WTC11 (cell line): ENCODE measurements around the gene KRT85. TPM values are rescaled to one million over a fixed set of nuclear protein-coding genes. Genes with fewer than 3 reads are reported as not detected.
A peak's percentile ranks its signal among the peaks of the same experiment; 100 is the strongest.

Experiments
- ATAC-seq: fragments of 200-7000 bp; cut with Tn5 transposase; 2 replicates; pipeline ENCODE4 v1.10.0; 2021; ENCODE audit warnings: mild to moderate bottlenecking, moderate library complexity
- CTCF ChIA-PET: fragments of 300-600 bp; sonication (Branson Sonifier 250); formaldehyde crosslinking; loops from one replicate; lab custom pipeline; 2021; ENCODE audit warnings: antibody characterized with exemption; lab: Charles Lee
- POLR2A ChIA-PET: fragments of 350-600 bp; sonication (Branson Sonifier 250); formaldehyde crosslinking; loops from one replicate; lab custom pipeline; 2021; ENCODE audit warnings: antibody characterized with exemption; lab: Charles Lee
- DNase-seq: peaks from one replicate; pipeline ENCODE4 v3.0.0; 2021; ENCODE audit warnings: low spot score
- H3K27ac Mint-ChIP-seq: 2 replicates; pipeline ENCODE4 v1.8.0; 2021; ENCODE audit warnings: mixed read lengths
- H3K27me3 Mint-ChIP-seq: 2 replicates; pipeline ENCODE4 v1.8.0; 2021; ENCODE audit warnings: low read depth, mild to moderate bottlenecking, moderate library complexity, mixed read lengths
- H3K36me3 Mint-ChIP-seq: 2 replicates; pipeline ENCODE4 v1.8.0; 2021; ENCODE audit warnings: mixed read lengths
- H3K4me1 Mint-ChIP-seq: 2 replicates; pipeline ENCODE4 v1.8.0; 2022; ENCODE audit warnings: mixed read lengths
- H3K4me3 Mint-ChIP-seq: 2 replicates; pipeline ENCODE4 v1.8.0; 2021; ENCODE audit warnings: mild to moderate bottlenecking, moderate library complexity, mixed read lengths
- H3K9me3 Mint-ChIP-seq: 2 replicates; pipeline ENCODE4 v1.8.0; 2021; ENCODE audit warnings: mixed read lengths
- AFF4 ChIP-seq: sonication (generic); formaldehyde crosslinking; IDR thresholded peaks from 2 replicates; pipeline ENCODE4 v1.8.1; 2023; ENCODE audit warnings: mild to moderate bottlenecking, missing genetic modification reagents, borderline replicate concordance
- CREM ChIP-seq: sonication (generic); formaldehyde crosslinking; IDR thresholded peaks from 2 replicates; pipeline ENCODE4 v1.8.1; 2022; ENCODE audit warnings: mild to moderate bottlenecking, missing genetic modification reagents, moderate library complexity
- FOXJ3 ChIP-seq: sonication (generic); formaldehyde crosslinking; IDR thresholded peaks from 2 replicates; pipeline ENCODE4 v1.9.0; 2021; ENCODE audit warnings: missing genetic modification reagents, mild to moderate bottlenecking, borderline replicate concordance
- FOXP1 ChIP-seq: sonication (generic); formaldehyde crosslinking; IDR thresholded peaks from 2 replicates; pipeline ENCODE4 v1.8.0; 2022; ENCODE audit warnings: missing genetic modification reagents, mild to moderate bottlenecking, moderate library complexity, borderline replicate concordance
- GRHL2 ChIP-seq: fragments of 250-450 bp; sonication (Bioruptor Pico); IDR thresholded peaks from 2 replicates; pipeline ENCODE4 v1.8.0; 2022; ENCODE audit warnings: mild to moderate bottlenecking, moderate library complexity; ENCODE audit not compliant: insufficient replicate concordance, severe bottlenecking
- MYBL2 ChIP-seq: sonication (generic); formaldehyde crosslinking; IDR thresholded peaks from 2 replicates; pipeline ENCODE4 v1.8.1; 2023; ENCODE audit warnings: mild to moderate bottlenecking, moderate library complexity, missing genetic modification reagents
- NFATC4 ChIP-seq: fragments of 250-450 bp; sonication (Bioruptor Pico); IDR thresholded peaks from 2 replicates; pipeline ENCODE4 v1.9.0; 2021; ENCODE audit warnings: mild to moderate bottlenecking
- SP1 ChIP-seq: sonication (generic); formaldehyde crosslinking; conservative IDR thresholded peaks from 2 replicates; pipeline ENCODE4 v1.8.1; 2022; ENCODE audit warnings: missing genetic modification reagents
- TEAD4 ChIP-seq: sonication (generic); formaldehyde crosslinking; IDR thresholded peaks from 2 replicates; pipeline ENCODE4 v1.8.0; 2022; ENCODE audit warnings: mild to moderate bottlenecking, missing genetic modification reagents
- ZBTB43 ChIP-seq: sonication (generic); formaldehyde crosslinking; IDR thresholded peaks from 2 replicates; pipeline ENCODE4 v1.8.1; 2023; ENCODE audit warnings: mild to moderate bottlenecking, missing genetic modification reagents
- ZNF423 ChIP-seq: fragments of 250-450 bp; sonication (Bioruptor Pico); IDR thresholded peaks from 2 replicates; pipeline ENCODE4 v2.1.2; 2022; ENCODE audit warnings: mild to moderate bottlenecking, moderate library complexity
- total RNA-seq: library from RNA; stranded (reverse); gene quantifications from 3 replicates; pipeline ENCODE4 v1.2.3, GENCODE V29; 2021
- TF ChIP-seq, protein P1 (sequence below): sonication (generic); formaldehyde crosslinking; IDR thresholded peaks from 2 replicates; pipeline ENCODE4 v1.8.0; 2022; ENCODE audit warnings: missing genetic modification reagents
- TF ChIP-seq, protein P2 (sequence below): sonication (generic); formaldehyde crosslinking; conservative IDR thresholded peaks from 2 replicates; pipeline ENCODE4 v1.8.1; 2022; ENCODE audit warnings: mild to moderate bottlenecking, missing genetic modification reagents

Gene KRT85
- total RNA-seq, 1 experiment from 2014 or later = not detected

- TF ChIP-seq ZNF423 = no peak
- TF ChIP-seq, protein P1, sequence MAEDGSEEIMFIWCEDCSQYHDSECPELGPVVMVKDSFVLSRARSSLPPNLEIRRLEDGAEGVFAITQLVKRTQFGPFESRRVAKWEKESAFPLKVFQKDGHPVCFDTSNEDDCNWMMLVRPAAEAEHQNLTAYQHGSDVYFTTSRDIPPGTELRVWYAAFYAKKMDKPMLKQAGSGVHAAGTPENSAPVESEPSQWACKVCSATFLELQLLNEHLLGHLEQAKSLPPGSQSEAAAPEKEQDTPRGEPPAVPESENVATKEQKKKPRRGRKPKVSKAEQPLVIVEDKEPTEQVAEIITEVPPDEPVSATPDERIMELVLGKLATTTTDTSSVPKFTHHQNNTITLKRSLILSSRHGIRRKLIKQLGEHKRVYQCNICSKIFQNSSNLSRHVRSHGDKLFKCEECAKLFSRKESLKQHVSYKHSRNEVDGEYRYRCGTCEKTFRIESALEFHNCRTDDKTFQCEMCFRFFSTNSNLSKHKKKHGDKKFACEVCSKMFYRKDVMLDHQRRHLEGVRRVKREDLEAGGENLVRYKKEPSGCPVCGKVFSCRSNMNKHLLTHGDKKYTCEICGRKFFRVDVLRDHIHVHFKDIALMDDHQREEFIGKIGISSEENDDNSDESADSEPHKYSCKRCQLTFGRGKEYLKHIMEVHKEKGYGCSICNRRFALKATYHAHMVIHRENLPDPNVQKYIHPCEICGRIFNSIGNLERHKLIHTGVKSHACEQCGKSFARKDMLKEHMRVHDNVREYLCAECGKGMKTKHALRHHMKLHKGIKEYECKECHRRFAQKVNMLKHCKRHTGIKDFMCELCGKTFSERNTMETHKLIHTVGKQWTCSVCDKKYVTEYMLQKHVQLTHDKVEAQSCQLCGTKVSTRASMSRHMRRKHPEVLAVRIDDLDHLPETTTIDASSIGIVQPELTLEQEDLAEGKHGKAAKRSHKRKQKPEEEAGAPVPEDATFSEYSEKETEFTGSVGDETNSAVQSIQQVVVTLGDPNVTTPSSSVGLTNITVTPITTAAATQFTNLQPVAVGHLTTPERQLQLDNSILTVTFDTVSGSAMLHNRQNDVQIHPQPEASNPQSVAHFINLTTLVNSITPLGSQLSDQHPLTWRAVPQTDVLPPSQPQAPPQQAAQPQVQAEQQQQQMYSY = peak; percentile 86
- no peak for TF ChIP-seq CREM (CRISPR knock-in tag)
- ATAC-seq (peak; percentile 51), DNase-seq (no peak)
- H3K4me3 Mint-ChIP-seq = no peak overlapping the region
- peaks cover 9% of the 10 kb centered on the region for H3K4me1 Mint-ChIP-seq
- CTCF ChIA-PET = interaction anchor here (0.8 to 2.2 kb wide), 13 partner anchors 11 to 578 kb away, joined by 3 to 10 read pairs (median 4); no protein-coding TSS in a partner anchor
- peaks cover under 1% of the 10 kb centered on the region; the same call in 1 of the 2 replicates for H3K9me3 Mint-ChIP-seq
- no peak overlapping the region; the same call in 1 of the 2 replicates for H3K27ac Mint-ChIP-seq
- no peaks in the 10 kb centered on the region for H3K36me3 Mint-ChIP-seq
- POLR2A ChIA-PET = no interaction called here
- no peaks in the 10 kb centered on the region; the same call in 1 of the 2 replicates for H3K27me3 Mint-ChIP-seq
Measured at GRCh38 chr12:52402873-52403540, 35.7 kb upstream of the KRT85 start.

GRCh38 chr12:52402377-52402776 is 35.1 kb upstream of the KRT85 start:
- DNase-seq (no peak), ATAC-seq (no peak)
- no peaks in the 10 kb centered on the region for H3K36me3 Mint-ChIP-seq
- no peaks in the 10 kb centered on the region; the same call in 1 of the 2 replicates for H3K27me3 Mint-ChIP-seq
- no peak for TF ChIP-seq FOXP1 (CRISPR knock-in tag)
- ChIA-PET POLR2A (interaction anchor here (0.5 kb wide), 1 partner anchor 599 kb away, joined by 4 read pairs; no protein-coding TSS in a partner anchor), CTCF (interaction anchor here (0.8 to 2.2 kb wide), 13 partner anchors 11 to 477 kb away, joined by 3 to 10 read pairs (median 4); no protein-coding TSS in a partner anchor)
- H3K4me1 Mint-ChIP-seq = peaks cover 9% of the 10 kb centered on the region
- no peak overlapping the region for H3K4me3 Mint-ChIP-seq
- no peak overlapping the region for H3K27ac Mint-ChIP-seq
- H3K9me3 Mint-ChIP-seq = no peaks in the 10 kb centered on the region

GRCh38 chr12:52401926-52402325 is 34.6 kb upstream of the KRT85 start:
- H3K36me3 Mint-ChIP-seq = no peaks in the 10 kb centered on the region
- no peak for ATAC-seq
- ChIA-PET CTCF (interaction anchor here (1.0 to 2.2 kb wide), 6 partner anchors 10 to 469 kb away, joined by 3 to 9 read pairs (median 5); no protein-coding TSS in a partner anchor), POLR2A (interaction anchor here (0.5 kb wide), 1 partner anchor 599 kb away, joined by 4 read pairs; no protein-coding TSS in a partner anchor)
- no peak for DNase-seq
- TF ChIP-seq ZBTB43 (no peak), NFATC4 (CRISPR knock-in tag) (no peak)
- TF ChIP-seq, protein P1 = no peak
- H3K9me3 Mint-ChIP-seq = no peaks in the 10 kb centered on the region
- H3K27me3 Mint-ChIP-seq = no peaks in the 10 kb centered on the region; the same call in 1 of the 2 replicates
- H3K4me1 Mint-ChIP-seq = peaks cover 9% of the 10 kb centered on the region
- no peak overlapping the region for H3K4me3 Mint-ChIP-seq
- no peak overlapping the region for H3K27ac Mint-ChIP-seq

DNA sequence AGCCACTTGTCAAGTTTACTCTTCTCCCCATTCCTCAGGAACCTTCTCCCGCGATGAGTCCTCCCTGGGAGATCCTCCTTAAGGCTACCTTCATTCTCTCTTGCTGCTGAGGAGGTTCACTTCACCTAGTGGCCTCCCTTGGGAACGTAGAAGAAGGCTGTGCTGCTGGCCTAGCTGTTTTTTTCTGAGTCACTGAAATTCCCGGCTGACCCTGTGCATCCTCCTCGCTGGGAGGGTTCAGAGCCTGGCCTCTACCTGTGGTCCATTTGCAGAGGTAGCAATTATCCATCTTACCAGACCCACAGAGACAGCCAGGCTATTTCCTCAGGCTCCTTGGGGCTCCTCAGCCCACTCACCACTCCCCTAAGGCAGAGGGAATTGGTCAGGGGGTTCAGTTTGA is 34.2 kb upstream of the KRT85 start:
- H3K27ac Mint-ChIP-seq = no peak overlapping the region
- H3K4me1 Mint-ChIP-seq = peaks cover 9% of the 10 kb centered on the region
- H3K27me3 Mint-ChIP-seq = no peaks in the 10 kb centered on the region; the same call in 1 of the 2 replicates
- ATAC-seq = no peak
- no peaks in the 10 kb centered on the region for H3K36me3 Mint-ChIP-seq
- H3K9me3 Mint-ChIP-seq = no peaks in the 10 kb centered on the region
- ChIA-PET CTCF (interaction anchor here (1.0 to 2.1 kb wide), 5 partner anchors 10 to 284 kb away, joined by 3 to 8 read pairs (median 4); no protein-coding TSS in a partner anchor), POLR2A (no interaction called here)
- no peak for DNase-seq
- no peak overlapping the region for H3K4me3 Mint-ChIP-seq
- no peak for TF ChIP-seq AFF4 (CRISPR knock-in tag)
- no peak for TF ChIP-seq SP1
- TF ChIP-seq MYBL2 (CRISPR knock-in tag) = no peak
- TF ChIP-seq, protein P2, sequence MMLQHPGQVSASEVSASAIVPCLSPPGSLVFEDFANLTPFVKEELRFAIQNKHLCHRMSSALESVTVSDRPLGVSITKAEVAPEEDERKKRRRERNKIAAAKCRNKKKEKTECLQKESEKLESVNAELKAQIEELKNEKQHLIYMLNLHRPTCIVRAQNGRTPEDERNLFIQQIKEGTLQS (CRISPR knock-in tag) = no peak
- no peak for TF ChIP-seq TEAD4 (CRISPR knock-in tag)
- TF ChIP-seq FOXJ3 (CRISPR knock-in tag) = no peak
- TF ChIP-seq GRHL2 (CRISPR knock-in tag) = no peak
